ENCODE results near the gene PUS1. TPM values are rescaled to one million over a fixed set of nuclear protein-coding genes. Genes with fewer than 3 reads are reported as not detected.

The PUS1 gene
- total and polyA plus RNA-seq, 12 donors = 5.1 to 17.4 (median 7.8) TPM

DNA sequence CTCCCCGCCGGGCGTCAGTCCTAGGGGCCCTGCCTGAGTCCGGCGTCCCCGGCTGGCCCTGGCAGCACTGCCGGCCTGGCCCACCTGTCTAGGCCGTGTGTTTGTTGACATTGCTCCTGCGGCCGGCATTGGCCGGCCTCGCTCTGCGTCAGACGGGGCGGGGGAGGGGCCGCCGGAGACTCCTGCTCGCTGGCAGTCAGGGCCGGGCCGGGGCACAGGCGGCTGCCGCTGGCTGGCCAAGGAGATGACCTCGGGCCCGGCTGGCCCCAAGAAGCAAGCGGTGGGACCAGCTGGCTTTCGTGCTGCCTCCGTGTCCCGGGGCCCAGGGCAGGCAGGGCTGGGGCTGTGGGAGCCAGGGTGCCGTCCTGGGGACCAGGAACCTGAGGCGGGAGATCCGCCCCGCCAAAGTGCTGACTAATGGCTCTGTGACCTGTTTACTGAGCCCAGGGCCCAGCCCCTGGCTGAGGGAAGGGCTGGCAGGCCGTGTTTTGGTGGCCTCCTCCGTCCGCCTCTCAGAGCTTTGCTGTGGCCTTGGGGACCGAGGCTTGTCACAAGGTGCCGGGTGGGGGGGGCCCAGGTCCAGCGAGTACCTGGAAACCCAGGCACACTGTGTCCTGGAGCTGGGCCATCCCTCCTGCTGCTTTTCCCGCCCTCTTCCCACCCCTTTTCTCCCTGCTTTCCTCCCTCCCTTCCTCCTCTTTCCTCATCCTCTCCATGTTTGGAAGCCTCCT is 32.8 kb upstream of the PUS1 start:
- Histone ChIP-seq H3K27ac (peak overlapping the region; percentile 94 to 99 (median 98)), H3K9me3 (no peaks in the 10 kb centered on the region), H3K4me3 (peak overlapping the region; percentile 40 to 85 (median 64)), H3K27me3 (no peaks in the 10 kb centered on the region), H3K4me1 (peaks cover 11 to 53% (median 39%) of the 10 kb centered on the region in 9 donors), H3K36me3 (peaks cover 0 to 32% (median 3%) of the 10 kb centered on the region in 9 donors)
- TF ChIP-seq, protein P1, sequence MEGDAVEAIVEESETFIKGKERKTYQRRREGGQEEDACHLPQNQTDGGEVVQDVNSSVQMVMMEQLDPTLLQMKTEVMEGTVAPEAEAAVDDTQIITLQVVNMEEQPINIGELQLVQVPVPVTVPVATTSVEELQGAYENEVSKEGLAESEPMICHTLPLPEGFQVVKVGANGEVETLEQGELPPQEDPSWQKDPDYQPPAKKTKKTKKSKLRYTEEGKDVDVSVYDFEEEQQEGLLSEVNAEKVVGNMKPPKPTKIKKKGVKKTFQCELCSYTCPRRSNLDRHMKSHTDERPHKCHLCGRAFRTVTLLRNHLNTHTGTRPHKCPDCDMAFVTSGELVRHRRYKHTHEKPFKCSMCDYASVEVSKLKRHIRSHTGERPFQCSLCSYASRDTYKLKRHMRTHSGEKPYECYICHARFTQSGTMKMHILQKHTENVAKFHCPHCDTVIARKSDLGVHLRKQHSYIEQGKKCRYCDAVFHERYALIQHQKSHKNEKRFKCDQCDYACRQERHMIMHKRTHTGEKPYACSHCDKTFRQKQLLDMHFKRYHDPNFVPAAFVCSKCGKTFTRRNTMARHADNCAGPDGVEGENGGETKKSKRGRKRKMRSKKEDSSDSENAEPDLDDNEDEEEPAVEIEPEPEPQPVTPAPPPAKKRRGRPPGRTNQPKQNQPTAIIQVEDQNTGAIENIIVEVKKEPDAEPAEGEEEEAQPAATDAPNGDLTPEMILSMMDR (IDR thresholded peaks at IDR 0.05) = no peak
- ATAC-seq = peak; percentile 83 to 94 (median 89)
- WGBS, 2 donors = 1% methylated on average over 39 of the region's 39 CpGs
- intact Hi-C loops (cut with DNase I) = loop anchor here in 5 of 10 donors (1.0 to 10.0 kb wide), 6 partner anchors 32 to 61 kb away; partner anchors contain the start of genes EP400 (in 2 of the 5) and PUS1 (in 2 of the 5)
- DNase-seq = peak; percentile 91

GRCh38 chr12:131896811-131897270 is 32.2 kb upstream of the PUS1 start:
- Histone ChIP-seq H3K36me3 (peaks cover 0 to 32% (median 3%) of the 10 kb centered on the region in 9 donors), H3K27me3 (no peaks in the 10 kb centered on the region), H3K4me3 (peak overlapping the region in 9 of 10 donors; percentile 40 to 85 (median 65)), H3K4me1 (peaks cover 16 to 59% (median 45%) of the 10 kb centered on the region in 9 donors), H3K27ac (peak overlapping the region; percentile 94 to 99 (median 98)), H3K9me3 (no peaks in the 10 kb centered on the region)
- DNase-seq (peak in 1 of 2 donors; percentile 90), ATAC-seq (peak in 2 of 8 donors; percentile 81 to 85)
- intact Hi-C loops (cut with DNase I) = loop anchor here in 5 of 10 donors (1.0 to 10.0 kb wide), 6 partner anchors 31 to 62 kb away; partner anchors contain the start of genes EP400 (in 2 of the 5) and PUS1 (in 2 of the 5)
- TF ChIP-seq, protein P1 (IDR thresholded peaks at IDR 0.05) = no peak
- 59 to 67% methylated on average over 14 of the region's 14 CpGs for WGBS, 2 donors

- intact Hi-C loops (cut with DNase I) = loop anchor here in 5 of 10 donors (2.0 to 10.0 kb wide), 4 partner anchors 32 to 62 kb away; partner anchors contain the start of genes PUS1 (in 2 of the 5) and EP400 (in 1 of the 5)
- Histone ChIP-seq H3K9me3 (no peaks in the 10 kb centered on the region), H3K36me3 (peaks cover 0 to 32% (median 3%) of the 10 kb centered on the region in 9 donors), H3K4me1 (peaks cover 19 to 64% (median 49%) of the 10 kb centered on the region in 9 donors), H3K4me3 (peak overlapping the region in 2 of 10 donors; percentile 70 to 78), H3K27ac (peak overlapping the region; percentile 94 to 99 (median 98)), H3K27me3 (no peaks in the 10 kb centered on the region)
- TF ChIP-seq, protein P1 (IDR thresholded peaks at IDR 0.05) = no peak
- ATAC-seq = no peak
- DNase-seq = peak in 1 of 2 donors; percentile 2
- 91 to 95% methylated on average over 18 of the region's 18 CpGs for WGBS, 2 donors
Observed at GRCh38 chr12:131897276-131897675, 31.8 kb upstream of the PUS1 start.

DNA sequence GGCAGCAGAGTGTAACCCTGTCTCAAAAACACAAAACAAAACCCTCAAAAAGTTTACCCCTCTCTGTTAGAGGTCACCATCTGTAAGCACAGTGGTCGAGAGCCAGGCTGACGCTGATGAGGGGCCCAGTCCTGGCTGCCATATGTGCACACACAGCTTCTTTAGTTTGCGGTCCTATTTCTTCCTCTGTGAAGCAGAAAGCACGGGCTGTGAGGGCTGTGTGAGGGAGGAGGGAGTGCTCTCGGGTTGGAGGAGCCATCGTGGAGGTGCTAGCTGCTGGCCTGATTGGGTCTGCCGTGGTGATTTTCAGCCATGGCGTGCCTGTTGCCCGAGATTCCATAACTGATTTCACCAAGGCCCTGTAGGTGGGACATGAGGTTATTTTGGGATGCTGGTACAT is 31.2 kb upstream of the PUS1 start:
- TF ChIP-seq, protein P1 (IDR thresholded peaks at IDR 0.05) = no peak
- WGBS, 2 donors = 83 to 87% methylated on average over 9 of the region's 9 CpGs
- ATAC-seq = no peak
- Histone ChIP-seq H3K27ac (peak overlapping the region in 2 of 10 donors; percentile 44 to 94), H3K4me1 (peaks cover 25 to 70% (median 55%) of the 10 kb centered on the region in 9 donors), H3K36me3 (peaks cover 0 to 32% (median 3%) of the 10 kb centered on the region in 9 donors), H3K9me3 (no peaks in the 10 kb centered on the region), H3K27me3 (no peaks in the 10 kb centered on the region), H3K4me3 (no peak overlapping the region)
- peak in 1 of 2 donors; percentile 2 for DNase-seq
- intact Hi-C loops (cut with DNase I) = loop anchor here in 5 of 10 donors (2.0 to 10.0 kb wide), 4 partner anchors 31 to 63 kb away; partner anchors contain the start of genes PUS1 (in 2 of the 5) and EP400 (in 1 of the 5)

All from heart right ventricle (tissue), 16 donors.